ES-I3 (cell line): ENCODE measurements around the gene SMTNL2.

Experiments used
- H3K36me3 ChIP-seq: 2 replicates; pipeline ENCODE4 v1.6.1; 2013; ENCODE audit warnings: mild to moderate bottlenecking, low read length, control low read depth, moderate library complexity; ENCODE audit not compliant: insufficient read depth
- H3K4me1 ChIP-seq: 2 replicates; pipeline ENCODE4 v1.6.1; 2013; ENCODE audit warnings: mild to moderate bottlenecking, control low read depth, low read length; ENCODE audit not compliant: insufficient read depth
- H3K9ac ChIP-seq: 2 replicates; pipeline ENCODE4 v1.6.1; 2013; ENCODE audit warnings: low read depth, mild to moderate bottlenecking, low read length, moderate library complexity
- H3K9me3 ChIP-seq: 2 replicates; pipeline ENCODE4 v1.6.1; 2013; ENCODE audit warnings: mild to moderate bottlenecking, low read length, moderate library complexity; ENCODE audit not compliant: control insufficient read depth, insufficient read depth

The SMTNL2 gene

DNA sequence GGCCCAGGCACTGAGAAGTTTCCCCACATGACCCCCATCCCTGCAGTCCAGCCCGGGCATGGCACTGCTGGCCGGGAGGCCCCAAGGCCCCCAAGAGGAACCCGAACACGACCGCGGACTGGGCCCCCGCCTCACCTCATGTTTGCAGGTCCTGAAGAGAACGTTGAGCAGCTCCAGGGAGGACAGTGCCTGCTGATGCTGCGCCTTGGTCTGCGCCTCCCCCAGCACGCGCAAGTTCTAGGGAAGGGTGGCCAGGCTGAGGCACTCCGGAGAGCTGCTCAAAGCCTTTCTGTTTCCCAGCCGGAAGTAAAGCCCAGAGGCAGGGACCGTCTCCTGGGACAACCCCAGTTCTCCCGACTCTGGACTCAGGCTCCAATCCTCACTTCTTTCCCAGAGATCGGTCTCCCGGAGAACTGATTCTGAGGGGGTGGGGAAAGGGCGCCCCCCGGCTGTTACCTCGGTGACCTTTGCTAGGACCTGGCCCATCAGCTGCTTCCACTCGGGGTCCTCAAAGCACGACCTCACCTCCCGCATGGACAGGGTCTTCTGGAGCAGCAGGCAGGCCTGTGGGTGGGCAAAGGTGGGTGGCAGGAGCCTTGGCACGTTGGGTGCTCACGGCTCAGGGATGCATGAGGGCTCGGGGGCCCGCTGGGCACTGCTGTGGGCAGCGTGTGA lies 42.9 kb upstream of the SMTNL2 start:
- Histone ChIP-seq H3K4me1 (peaks cover 4% of the 10 kb centered on the region; the same call in 1 of the 2 replicates), H3K36me3 (no peaks in the 10 kb centered on the region; the same call in 1 of the 2 replicates), H3K9me3 (no peaks in the 10 kb centered on the region), H3K9ac (no peak overlapping the region)

DNA sequence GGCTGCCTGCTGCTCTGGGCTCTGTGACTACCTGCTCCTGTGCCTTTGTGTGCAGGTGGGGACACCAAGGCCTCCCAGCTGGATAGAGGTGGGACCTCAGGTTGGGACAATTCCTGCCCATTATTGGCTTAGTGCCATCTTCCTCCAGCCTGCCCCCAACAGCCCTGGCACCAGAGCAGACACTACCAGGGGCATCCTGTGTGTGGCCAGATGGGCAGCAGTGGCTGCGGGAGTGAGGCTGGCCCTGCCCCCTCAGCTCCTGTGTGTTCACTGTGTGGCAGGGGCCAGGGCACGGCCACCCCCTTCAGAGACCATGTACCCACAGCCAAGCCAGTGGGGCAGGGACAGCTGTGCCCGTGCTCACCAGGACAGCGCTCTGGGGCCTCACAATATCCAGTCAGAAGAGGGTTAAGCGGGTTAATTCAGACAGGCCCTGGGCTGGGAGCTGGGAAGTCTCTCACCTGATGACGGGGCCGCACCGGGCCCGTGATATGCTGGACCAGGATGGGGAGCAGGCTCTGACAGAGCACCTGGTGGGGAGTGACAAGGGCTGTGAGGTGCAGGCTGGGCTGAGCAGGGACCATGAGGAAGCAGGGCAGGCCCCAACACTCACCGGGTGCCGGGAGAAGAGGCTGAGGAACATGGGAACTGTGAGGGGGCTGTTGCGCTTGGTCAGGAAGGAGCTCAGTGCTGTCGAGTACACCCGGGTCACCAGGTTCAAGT lies 42.2 kb upstream of the SMTNL2 start:
- no peaks in the 10 kb centered on the region; the same call in 1 of the 2 replicates for H3K4me1 ChIP-seq
- no peaks in the 10 kb centered on the region for H3K9me3 ChIP-seq
- peaks cover 3% of the 10 kb centered on the region for H3K36me3 ChIP-seq
- no peak overlapping the region for H3K9ac ChIP-seq

DNA sequence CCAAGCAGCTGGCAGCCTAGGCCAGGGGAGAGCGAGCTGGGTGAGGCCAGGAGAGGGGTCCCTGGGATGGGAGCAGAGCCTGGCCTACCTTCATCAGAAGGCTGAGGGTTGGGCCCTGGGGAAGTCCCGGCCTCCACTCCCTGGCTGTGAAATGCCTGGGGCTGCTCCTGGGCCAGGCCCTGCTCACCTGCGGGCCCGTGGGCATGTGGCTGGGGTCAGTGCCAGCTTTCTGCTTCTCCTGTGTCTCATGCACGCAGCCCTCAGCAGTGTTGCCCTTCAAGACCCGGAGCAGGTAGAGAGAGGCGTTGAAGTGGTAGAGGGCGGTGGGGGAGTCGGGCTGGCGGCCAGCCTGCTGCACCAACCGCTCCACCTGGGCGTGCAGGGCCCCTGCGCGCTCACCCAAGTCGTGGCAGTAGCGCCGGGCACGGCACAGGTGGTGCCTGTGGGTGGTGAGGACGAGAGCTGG lies 41.6 kb upstream of the SMTNL2 start:
- Histone ChIP-seq H3K9me3 (no peaks in the 10 kb centered on the region), H3K36me3 (peaks cover 7% of the 10 kb centered on the region), H3K9ac (no peak overlapping the region), H3K4me1 (no peaks in the 10 kb centered on the region)

DNA sequence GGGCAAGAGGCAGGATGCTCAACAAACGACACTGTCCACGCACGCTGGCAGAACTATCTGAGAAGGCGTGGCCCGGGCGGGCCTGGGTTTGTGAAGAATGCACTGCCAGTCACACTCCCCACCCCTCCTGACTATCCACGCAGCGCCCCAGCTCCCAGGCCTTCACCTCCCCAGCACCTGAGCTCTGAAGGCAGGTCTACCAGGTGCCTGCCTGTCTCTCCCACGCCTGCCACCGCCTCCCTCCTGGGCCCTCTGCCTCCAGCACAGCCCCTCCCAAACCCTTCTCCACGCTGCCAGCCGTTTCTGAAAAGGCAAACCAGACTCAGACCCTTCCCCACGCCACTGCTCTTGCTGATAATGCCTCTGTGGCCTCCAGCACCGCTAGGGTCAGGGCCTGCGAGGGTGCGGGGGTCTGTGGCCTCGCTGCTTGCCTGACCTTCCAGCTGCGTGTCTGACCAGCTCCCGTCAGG lies 40.7 kb upstream of the SMTNL2 start:
- Histone ChIP-seq H3K9ac (no peak overlapping the region), H3K9me3 (no peaks in the 10 kb centered on the region), H3K4me1 (no peaks in the 10 kb centered on the region), H3K36me3 (peaks cover 11% of the 10 kb centered on the region)

DNA sequence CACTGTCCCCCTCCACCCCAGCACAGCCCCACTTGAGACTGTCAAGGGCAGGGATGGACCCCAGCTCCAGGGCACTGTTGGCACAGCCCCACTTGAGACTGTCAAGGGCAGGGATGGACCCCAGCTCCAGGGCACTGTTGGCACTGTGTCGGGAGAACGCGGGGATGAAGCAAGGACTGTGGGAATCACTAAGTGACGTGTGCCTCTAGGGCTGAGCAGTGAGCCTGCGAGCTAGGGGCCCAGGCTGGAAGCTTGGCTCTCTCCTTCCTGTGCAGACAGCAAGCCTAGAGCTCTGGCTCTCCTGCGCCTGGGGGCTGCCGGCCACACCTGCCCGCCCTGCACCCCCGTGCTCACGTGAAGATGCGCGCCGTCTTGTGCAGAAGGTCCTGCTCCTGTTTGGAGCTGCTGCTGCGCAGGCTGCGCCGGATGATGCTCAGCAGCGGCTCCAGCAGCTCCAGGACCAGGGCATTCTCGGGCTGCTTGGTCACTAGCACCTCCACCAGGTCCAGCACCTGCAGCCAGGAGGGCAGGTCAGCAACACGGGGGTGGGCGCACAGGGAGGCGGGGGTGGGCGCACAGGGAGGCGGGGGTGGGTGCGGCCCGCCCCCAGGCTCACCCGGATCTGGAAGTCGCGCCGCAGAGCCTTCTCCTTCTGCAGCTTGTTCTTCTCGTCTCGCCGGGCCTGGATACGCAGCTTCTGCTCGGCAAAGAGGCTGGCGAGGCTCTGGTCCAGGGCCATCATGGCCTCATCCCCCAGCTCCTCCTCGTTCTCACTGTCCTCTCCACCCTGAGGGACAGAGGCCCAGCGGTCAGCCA lies 40.0 kb upstream of the SMTNL2 start:
- H3K4me1 ChIP-seq: peaks cover 2% of the 10 kb centered on the region; the same call in 1 of the 2 replicates
- H3K36me3 ChIP-seq: peaks cover 16% of the 10 kb centered on the region
- no peaks in the 10 kb centered on the region for H3K9me3 ChIP-seq
- H3K9ac ChIP-seq: no peak overlapping the region

DNA sequence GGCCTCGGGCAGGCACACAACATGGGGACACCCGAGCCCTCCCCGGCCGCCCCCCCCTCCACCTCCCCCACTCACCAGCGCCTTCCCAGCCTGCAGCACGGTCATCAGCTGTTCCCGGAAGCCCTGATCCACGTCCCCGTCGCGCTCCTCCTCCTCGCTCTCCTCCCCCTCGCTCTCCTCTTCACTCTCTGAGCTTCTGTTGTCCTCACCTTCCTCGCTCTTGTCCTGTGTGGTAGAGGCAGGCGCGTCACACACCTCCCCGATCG lies 39.4 kb upstream of the SMTNL2 start:
- Histone ChIP-seq H3K36me3 (peaks cover 20% of the 10 kb centered on the region), H3K9ac (no peak overlapping the region)

DNA sequence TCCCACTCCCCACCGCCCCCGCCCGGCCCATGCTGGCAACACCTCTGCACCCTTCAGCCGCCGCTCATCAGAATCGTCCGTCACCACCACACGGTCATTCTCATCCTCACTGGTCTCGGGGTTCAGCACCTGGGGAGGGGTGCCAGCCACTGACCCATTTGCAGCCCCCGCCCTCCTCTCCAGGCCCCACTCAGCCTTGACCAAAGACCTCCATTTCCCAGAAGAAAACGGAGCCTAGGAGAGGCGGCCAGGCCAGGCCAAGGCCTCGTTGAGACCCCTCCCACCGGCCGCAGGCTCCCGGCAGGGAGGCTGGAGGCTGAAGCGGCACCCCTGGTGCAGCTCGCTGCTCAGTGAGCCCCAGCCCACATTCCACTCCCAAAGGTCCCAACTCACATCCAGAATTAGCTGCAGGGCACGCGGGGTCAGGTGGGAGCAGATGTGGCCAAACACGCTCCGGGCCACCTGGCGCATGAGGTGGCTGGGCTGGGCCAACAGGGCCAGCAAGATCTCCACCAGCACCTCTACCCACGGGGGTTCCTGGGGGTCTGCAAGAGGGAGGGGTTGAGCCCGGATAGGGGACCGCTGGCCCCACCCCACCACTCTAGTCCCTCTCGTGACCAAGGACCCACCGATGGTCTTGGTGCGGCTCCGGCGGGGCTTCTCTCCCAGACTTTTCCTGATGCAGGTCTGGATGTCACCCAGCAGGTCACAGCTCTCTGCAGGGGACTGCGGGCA lies 38.9 kb upstream of the SMTNL2 start:
- no peaks in the 10 kb centered on the region for H3K9me3 ChIP-seq
- H3K36me3 ChIP-seq: peaks cover 22% of the 10 kb centered on the region
- no peak overlapping the region for H3K9ac ChIP-seq
- H3K4me1 ChIP-seq: peaks cover 2% of the 10 kb centered on the region; the same call in 1 of the 2 replicates

More for the DNA sequence above, 39.4 kb upstream of the SMTNL2 start:
- Histone ChIP-seq H3K9me3 (no peaks in the 10 kb centered on the region), H3K4me1 (peaks cover 2% of the 10 kb centered on the region; the same call in 1 of the 2 replicates)

DNA sequence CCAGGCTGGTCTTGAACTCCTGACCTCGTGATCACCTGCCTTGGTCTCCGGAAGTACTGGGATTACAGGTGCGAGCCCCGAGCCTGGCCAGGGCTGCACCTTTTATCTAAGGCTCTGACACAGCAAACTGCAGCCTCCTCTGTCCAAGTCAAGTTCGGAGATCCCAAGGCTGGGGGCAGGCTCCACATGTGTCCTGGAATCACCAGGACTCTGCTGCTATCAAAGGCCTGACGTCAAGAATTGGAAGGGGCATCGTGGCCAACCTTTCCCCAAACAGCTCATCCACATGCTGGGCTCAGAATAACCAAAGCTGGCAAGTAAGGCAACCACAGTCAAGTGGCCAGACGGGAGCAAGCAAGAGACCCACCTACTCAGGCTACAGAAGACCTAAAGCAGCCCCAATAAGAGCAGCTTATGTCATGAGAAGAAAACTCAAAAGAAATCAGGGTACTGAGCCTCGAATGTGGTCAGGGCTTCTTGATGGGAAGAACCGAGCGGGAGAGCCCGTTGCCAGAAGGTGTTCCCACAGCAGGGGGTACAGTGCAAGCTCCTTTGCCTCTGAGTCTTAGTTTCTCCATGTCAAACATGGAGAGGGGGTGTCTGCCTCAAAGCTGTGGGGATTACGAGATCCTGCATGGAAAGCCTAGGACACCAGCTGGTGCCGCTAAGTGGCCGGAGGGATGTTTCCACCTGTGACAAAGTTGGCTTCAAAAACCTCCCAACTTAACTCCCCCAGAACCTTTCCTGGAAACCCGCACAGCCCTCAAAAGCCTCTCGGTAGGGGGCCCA lies 37.0 kb upstream of the SMTNL2 start:
- H3K9me3 ChIP-seq: no peaks in the 10 kb centered on the region
- H3K4me1 ChIP-seq: peaks cover 2% of the 10 kb centered on the region; the same call in 1 of the 2 replicates
- peaks cover 22% of the 10 kb centered on the region for H3K36me3 ChIP-seq

DNA sequence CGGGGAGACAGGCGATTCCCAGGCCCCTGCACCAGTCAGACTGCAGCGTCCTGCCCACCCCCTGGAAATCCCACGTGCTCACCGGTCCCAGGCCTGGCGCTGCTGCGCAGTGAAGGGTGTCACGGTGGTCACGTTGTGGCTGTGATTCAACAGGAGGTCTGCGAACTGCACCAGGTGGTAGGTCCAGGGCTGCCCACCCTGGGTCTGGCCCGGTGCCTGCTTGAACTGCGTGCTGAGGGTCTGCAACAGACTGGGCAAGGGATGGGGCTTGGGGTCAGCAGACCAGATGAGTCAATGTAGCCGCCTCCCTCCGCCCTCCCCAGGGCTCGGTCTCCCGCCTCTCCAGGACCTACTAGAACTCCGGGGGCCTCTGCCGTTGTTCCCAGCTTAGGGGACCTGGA lies 36.3 kb upstream of the SMTNL2 start:
- peaks cover 25% of the 10 kb centered on the region for H3K36me3 ChIP-seq
- H3K9me3 ChIP-seq: no peaks in the 10 kb centered on the region
- H3K9ac ChIP-seq: no peak overlapping the region
- peaks cover 2% of the 10 kb centered on the region; the same call in 1 of the 2 replicates for H3K4me1 ChIP-seq

More for the DNA sequence above, 37.0 kb upstream of the SMTNL2 start:
- H3K9ac ChIP-seq: no peak overlapping the region

DNA sequence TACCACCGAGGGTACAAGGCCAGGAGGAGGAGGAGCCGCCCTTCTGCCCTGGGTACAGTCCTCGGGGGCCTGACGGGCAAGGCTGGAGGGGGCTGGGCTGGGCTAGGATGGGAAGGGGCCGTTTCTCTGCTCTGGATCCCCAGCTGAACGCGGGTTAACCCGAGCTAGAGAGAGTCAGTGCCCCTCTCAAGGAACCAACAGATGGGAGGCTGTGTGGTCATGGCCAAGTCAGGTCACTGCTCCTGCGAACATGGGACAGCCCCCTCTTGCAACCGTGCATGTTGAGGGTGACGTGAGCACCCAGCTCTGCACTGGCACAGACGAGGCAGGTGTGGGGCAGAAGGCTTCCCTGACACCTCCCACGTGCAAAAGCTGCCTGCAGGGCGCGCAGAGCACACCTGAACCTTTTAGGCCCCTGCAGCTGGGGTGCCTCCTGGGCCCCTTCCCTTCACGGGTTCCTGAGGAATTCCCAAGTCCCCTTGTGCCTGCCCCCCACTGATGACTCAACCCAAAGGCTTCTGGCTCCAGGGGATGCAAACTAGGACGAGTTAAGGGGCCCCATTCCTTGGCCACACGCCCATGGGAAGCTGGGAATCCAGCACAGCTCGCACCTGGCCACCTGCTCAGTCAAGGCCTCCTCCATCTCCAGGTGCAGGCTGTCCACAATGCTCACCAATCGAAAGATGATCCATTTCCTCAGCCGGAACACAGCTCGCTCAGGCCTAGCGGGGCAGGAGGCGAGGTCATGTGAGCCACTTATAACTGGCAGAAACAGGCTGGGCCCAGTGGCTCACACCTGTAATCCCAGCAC lies 35.4 kb upstream of the SMTNL2 start:
- peaks cover 4% of the 10 kb centered on the region; the same call in 1 of the 2 replicates for H3K4me1 ChIP-seq
- peaks cover 31% of the 10 kb centered on the region for H3K36me3 ChIP-seq
- H3K9me3 ChIP-seq: no peaks in the 10 kb centered on the region
- no peak overlapping the region for H3K9ac ChIP-seq

DNA sequence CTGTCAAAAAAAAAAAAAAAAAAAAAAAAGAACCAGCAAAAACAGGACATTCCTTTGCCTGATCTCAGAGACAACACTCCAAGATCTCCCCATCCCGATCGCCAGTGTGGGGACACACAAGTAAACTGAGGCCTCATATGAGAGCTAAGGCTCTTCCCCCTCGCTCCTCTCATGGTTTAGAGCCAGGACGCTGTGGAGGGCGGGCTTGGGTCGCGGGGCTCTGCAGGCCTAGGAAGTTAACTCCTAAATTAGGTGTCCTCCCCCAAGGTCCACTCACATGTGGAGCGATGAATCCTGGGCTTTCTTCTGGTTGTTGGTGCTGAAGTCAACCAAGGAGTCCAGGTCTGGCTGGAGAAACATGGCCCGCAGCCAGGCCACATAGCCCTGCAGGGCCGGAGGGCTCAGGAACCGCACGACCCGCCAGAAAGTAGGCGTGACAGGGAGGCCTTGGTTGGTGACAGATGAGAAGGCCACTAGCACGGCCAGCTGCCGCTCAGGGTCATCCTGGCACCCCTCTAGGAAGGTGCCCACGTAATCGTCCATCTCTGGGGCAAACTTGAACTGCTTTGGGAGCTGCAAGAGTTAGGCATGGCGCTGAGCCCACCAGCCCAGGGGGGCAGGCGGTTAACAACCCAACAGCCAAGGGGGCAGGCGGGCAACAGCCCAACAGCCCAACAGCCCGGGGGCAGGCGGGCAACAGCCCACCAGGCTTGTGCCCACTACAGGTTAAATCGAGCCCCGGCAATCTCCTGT lies 34.4 kb upstream of the SMTNL2 start:
- Histone ChIP-seq H3K9me3 (no peaks in the 10 kb centered on the region), H3K36me3 (peaks cover 31% of the 10 kb centered on the region), H3K4me1 (peaks cover 8% of the 10 kb centered on the region; the same call in 1 of the 2 replicates), H3K9ac (no peak overlapping the region)

DNA sequence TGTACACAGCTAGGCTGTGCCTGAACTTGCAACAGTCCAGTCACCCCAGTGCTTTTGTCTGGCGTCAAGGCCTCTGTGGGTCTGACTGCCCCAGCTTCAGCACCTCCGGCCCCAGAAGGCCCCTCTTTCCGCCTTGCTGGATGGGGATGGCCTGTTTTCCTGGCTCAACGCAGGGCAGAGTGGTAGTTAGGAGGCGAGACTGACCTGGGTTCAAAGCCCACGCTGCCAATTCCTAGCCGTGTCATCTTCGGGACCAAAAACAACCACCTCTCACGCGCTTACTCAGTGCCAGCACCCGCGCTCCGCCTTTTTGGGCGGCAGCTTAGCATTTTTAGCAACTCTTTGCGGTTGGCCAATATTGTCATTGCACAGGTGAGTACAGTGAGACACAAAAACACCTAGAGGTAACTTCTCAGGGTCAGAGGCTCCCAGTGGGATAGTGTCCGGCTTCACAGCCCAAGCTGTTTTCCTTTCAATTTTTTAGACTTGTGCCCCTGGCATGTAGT lies 33.7 kb upstream of the SMTNL2 start:
- Histone ChIP-seq H3K9me3 (no peaks in the 10 kb centered on the region), H3K9ac (no peak overlapping the region), H3K36me3 (peaks cover 31% of the 10 kb centered on the region), H3K4me1 (peaks cover 8% of the 10 kb centered on the region; the same call in 1 of the 2 replicates)
